GM19023 (cell line): ENCODE measurements around the gene CXorf65.

ENCODE experiments used
- ATAC-seq: cut with Tn5 transposase; IDR thresholded peaks from one replicate; pipeline ENCODE4 v1.9.1; 2021; ENCODE audit warnings: mild to moderate bottlenecking, moderate library complexity; ENCODE audit not compliant: unreplicated experiment

Gene CXorf65

DNA sequence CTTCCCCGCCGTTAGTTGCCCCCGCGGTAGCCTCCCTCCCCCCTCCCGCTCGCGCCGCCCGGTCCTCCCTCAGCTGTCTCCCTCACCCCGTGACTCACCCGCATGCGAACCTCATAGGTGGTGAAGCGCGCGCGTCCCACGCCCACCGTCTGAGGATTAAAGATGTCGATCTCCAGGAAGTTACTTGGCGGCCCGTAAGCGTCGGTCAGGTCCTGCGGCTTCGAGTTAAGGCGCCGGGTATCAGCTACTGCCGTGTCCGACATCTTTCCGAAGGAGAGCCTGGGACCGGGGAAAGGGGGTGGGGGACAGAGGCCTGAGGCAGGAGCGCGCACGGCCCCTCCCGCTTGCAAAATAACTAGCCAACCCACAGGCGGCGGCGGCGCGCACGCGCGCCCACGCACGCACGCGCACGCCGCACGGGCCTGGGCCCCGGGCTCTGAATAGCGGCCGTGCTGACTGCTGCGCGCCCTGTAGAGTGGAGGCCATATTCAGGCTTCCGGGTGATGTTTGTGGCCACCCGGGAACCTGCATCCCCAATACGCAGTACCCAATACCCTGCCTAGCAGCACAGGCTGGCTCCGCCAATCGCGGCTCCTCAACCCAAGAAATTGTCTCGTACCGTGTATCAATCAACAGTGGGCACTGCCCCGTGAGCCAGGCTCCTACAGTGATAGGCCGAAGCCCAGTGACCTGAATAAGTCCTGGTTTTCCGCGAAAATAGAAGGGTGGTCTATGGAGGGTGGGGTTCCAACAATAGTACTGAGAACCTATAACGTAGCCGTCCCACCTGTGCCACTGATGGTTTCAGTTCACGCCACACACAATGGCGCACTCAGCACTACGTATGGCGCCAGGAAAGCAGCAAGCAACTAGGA is 38.3 kb downstream of the CXorf65 start, which contains the start of gene SNX12:
TSS of gene SNX12 (minus strand) at position 291 of the 875 bp plus-strand sequence. CDS start at position 263, 28 bp downstream.
- ATAC-seq: peak; percentile 94

DNA sequence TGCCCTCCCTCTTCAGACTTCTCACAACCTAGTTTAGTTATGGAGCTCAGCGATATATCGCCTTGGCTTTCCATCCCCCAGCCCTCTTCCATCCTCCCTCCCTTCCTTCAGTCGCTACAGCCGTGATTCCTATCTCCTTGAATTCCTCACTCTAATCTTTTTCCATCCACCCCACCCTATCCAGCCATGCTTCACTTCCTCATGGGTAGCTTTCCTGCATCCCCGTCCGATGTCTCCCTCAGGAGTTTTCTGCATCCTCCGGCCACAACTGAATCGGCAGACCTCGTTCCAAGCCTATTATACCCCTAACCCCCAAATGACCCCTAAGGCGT is 38.9 kb downstream of the CXorf65 start:
- ATAC-seq: no peak

DNA sequence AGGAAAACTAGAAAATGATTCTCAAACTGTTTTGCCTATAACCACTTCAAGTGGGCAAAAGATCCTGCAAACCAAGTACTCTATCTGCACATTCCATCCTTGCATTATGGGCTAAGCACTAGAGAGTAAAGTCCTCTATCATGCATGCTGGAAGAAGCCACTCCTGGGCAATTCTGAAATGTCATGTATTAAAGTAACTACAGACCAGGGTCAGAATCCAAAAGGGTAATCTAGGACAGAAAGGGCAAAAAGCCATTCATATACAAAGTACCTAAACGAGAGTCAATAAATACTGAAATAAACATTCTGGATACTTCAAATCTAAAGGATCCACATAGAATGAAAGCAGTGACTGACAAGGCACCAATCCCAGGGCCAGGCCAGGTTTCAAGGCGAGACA is 39.5 kb downstream of the CXorf65 start:
- no peak for ATAC-seq

DNA sequence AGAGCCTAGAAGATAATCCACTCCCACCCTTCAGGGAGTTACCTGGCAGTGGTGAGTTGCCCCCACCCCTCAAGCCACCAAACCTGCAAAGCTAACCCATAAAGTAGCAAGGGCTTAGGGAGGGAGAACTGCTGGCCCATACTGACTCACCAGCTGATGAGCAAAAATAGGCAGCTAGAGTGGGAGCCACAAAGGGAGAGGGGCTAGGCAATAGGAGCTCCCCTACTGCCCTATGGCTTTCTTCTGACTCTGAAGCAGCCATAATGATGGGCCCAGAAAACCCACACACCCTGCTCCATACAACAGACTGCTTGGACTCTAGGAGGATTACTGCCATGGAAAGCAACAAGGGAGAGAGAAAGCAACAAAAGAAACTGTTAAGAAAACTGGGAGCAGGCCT is 46.4 kb downstream of the CXorf65 start:
- no peak for ATAC-seq

DNA sequence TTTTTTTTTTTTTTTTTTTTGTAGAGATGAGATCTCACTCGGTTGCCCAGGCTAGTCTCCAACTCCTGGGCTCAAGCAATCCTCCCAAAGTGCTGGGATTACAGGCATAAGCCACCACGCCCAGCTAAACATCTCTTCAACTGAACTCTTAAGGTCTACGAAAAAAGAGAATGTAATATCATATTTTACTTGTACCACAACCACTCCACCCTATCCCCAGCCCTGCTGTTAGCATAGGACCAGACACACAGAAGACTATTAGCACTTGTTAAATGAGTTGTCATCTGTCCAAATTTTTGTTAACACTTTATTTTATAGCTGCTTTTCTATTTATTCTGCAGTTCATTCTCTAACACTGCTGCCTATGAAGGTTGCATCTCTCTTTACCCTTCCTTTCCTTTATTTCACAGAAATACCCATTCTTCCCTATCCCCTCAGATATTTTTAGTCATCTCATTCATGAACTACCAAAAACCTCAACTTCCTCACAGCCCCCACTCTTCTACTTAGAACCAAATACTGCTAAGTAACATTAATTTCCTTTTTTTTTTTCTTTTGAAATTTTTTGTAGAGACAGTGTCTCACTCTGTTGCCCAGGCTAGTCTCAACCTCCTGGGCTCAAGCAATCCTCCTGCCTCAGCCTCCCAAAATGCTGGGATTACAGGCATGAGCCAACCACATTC is 48.6 kb downstream of the CXorf65 start:
- no peak for ATAC-seq

DNA sequence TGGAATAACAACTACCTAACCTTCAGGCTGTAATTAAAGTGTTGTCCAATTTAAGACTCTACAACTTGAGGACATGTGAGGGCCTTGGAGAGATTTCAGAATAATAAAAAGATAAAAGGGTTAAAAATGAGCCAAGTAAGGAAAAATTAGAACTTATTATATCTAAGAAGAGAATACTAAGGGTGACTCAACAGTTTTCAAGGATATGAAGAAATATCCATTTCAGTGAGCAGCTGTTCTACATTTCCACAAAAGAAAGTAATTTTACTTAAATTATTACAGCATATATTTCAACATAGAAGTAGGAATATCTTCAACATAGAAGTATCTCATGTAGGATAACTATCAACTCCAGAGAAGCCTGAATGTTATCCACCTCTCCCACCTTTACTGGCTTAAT is 49.7 kb downstream of the CXorf65 start:
- no peak for ATAC-seq
